Lower leg skin (tissue), 3 donors: ENCODE measurements around the gene WHRN.

Source experiments
- CTCF ChIP-seq, 3 donors: fragments of 450-650 bp; IDR thresholded peaks; one replicate each; pipeline ENCODE4 v1.5.1; 2016; ENCODE audit warnings: antibody characterized with exemption in 3 of 3, mild to moderate bottlenecking in 3 of 3, moderate library complexity in 2 of 3
- POLR2A ChIP-seq, 2 donors: fragments of 450-650 bp; IDR thresholded peaks; one replicate each; pipeline ENCODE4 v1.6.1; 2016 to 2017; ENCODE audit warnings: antibody characterized with exemption in 2 of 2, mild to moderate bottlenecking in 1 of 2, moderate library complexity in 1 of 2

DNA sequence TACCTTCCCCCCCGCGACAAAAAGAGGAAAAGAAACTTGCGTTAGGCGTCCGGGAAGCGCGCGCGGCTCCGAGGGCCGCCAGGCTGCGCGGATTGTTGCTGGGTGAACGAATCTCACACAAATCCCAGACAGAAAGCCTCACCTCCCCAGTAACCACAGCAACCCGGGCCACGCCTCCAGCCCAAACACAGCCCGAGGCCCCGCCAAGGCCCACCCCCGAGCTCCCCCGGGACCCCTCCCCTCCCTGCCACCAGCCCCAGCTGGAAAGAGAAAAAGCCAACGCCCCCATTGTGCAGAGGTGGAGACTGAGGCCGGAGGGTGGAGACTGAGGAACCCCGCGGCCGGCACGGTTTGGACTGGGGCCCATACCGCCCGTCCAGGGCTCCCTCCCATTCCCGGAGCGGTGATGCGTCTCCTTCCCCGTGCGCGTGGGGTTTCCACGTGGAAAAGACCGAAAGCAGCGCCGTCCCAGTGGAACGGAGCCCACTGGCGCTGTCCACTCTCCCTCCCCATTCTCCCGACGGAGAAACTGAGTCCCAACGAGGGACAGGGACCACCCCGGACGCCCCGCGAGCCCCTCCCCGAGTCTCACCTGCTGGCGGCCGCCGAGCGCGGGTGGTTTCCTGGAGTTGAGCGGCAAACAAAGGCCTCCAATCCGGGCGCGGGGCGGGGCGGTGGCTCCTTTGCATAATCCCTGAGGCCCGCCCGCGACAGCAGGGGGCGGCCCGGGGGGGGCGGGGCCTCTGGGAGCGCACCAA, 107.2 kb downstream of the WHRN start:
- TF ChIP-seq CTCF (IDR thresholded peaks at IDR 0.05) (no peak), POLR2A (IDR thresholded peaks at IDR 0.05) (no peak)
